Measurements from ENCODE around the gene GMPS.

DNA sequence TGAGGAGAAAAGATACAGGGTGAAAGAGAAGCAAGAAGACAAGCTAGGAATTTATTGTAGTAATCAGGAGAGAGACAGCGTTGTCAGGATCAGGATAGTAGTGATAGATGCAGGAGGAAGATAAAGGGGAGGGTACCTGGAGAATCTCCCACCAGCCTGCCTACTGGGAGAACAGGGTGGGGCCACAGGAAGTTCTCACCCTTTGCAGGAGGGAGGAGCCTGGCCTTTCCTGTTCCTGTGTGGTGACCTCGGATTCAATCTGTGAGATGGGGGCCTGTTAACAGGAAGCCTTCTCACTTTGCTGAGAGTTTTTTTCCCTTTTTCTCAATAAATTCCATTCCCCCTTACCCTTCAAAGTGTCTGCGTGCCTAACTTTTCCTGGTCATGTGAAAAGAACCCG lies 37.6 kb downstream of the GMPS start:
- TF ChIP-seq CTCF (CRISPR knock-in tag; IDR thresholded peaks at IDR 0.05): no peak
- TF ChIP-seq RFX1 (IDR thresholded peaks at IDR 0.05): no peak
- TF ChIP-seq MAFK (conservative IDR thresholded peaks at IDR 0.05 in 1 of 2, IDR thresholded peaks at IDR 0.05 in 1 of 2; ENCODE audit: low read length in 2 of 2): no peak
